ENCODE data around the gene GRIK1.

GRIK1 gene

GRCh38 chr21:29718081-29718815, 221.5 kb downstream of the GRIK1 start:
- DNase-seq (ENCODE audit: low read depth) = no peak

- no peak for DNase-seq (ENCODE audit: low read depth)
These were observed 222.1 kb downstream of the GRIK1 start for GRCh38 chr21:29717659-29718058.

- no peak for DNase-seq (ENCODE audit: low read depth)
These were observed 223.0 kb downstream of the GRIK1 start for GRCh38 chr21:29716753-29717152.

- no peak for DNase-seq (ENCODE audit: low read depth)
These were observed 224.7 kb downstream of the GRIK1 start for GRCh38 chr21:29715089-29715488.

GRCh38 chr21:29712818-29713217, 227.0 kb downstream of the GRIK1 start:
- no peak for DNase-seq (ENCODE audit: low read depth)

- no peak for DNase-seq (ENCODE audit: low read depth)
These were observed 228.6 kb downstream of the GRIK1 start for GRCh38 chr21:29711236-29711635.

GRCh38 chr21:29710498-29710897, 229.3 kb downstream of the GRIK1 start:
- DNase-seq (ENCODE audit: low read depth) = no peak

- no peak for DNase-seq (ENCODE audit: low read depth)
These were observed 231.4 kb downstream of the GRIK1 start for GRCh38 chr21:29708401-29708800.

- no peak for DNase-seq (ENCODE audit: low read depth)
These were observed 235.1 kb downstream of the GRIK1 start for GRCh38 chr21:29704719-29705118.

GRCh38 chr21:29701676-29702075, 238.1 kb downstream of the GRIK1 start:
- no peak for DNase-seq (ENCODE audit: low read depth)

- DNase-seq (ENCODE audit: low read depth) = no peak
These were observed 242.1 kb downstream of the GRIK1 start for GRCh38 chr21:29697555-29698193.

- no peak for DNase-seq (ENCODE audit: low read depth)
These were observed 242.9 kb downstream of the GRIK1 start for GRCh38 chr21:29696937-29697336.

GRCh38 chr21:29691616-29692491, 247.9 kb downstream of the GRIK1 start:
- no peak for DNase-seq (ENCODE audit: low read depth)

GRCh38 chr21:29689753-29690152, 250.0 kb downstream of the GRIK1 start:
- no peak for DNase-seq (ENCODE audit: low read depth)

GRCh38 chr21:29684106-29684505, 255.7 kb downstream of the GRIK1 start:
- no peak for DNase-seq (ENCODE audit: low read depth)

- no peak for DNase-seq (ENCODE audit: low read depth)
These were observed 257.0 kb downstream of the GRIK1 start for GRCh38 chr21:29682800-29683199.

- no peak for DNase-seq (ENCODE audit: low read depth)
These were observed 259.5 kb downstream of the GRIK1 start for GRCh38 chr21:29680273-29680672.

- no peak for DNase-seq (ENCODE audit: low read depth)
These were observed 261.2 kb downstream of the GRIK1 start for GRCh38 chr21:29678626-29679025.

GRCh38 chr21:29677326-29677725, 262.5 kb downstream of the GRIK1 start:
- DNase-seq (ENCODE audit: low read depth) = no peak

- DNase-seq (ENCODE audit: low read depth) = no peak
These were observed 263.4 kb downstream of the GRIK1 start for GRCh38 chr21:29676395-29676794.

- no peak for DNase-seq (ENCODE audit: low read depth)
These were observed 264.3 kb downstream of the GRIK1 start for GRCh38 chr21:29675451-29675850.

- no peak for DNase-seq (ENCODE audit: low read depth)
These were observed 265.5 kb downstream of the GRIK1 start for GRCh38 chr21:29674343-29674742.

GRCh38 chr21:29673096-29673610, 266.6 kb downstream of the GRIK1 start:
- no peak for DNase-seq (ENCODE audit: low read depth)

Measured in activated T-cell treated with anti-CD3 and anti-CD28 coated beads for 48 hours (primary cell).